Thyroid gland (tissue), 4 donors: ENCODE results near the gene MOB1B. TPM values are rescaled to one million over a fixed set of nuclear protein-coding genes. Genes with fewer than 3 reads are reported as not detected.

Experiments
- DNase-seq, 2 donors: peaks; one replicate each; pipeline ENCODE4 v3.0.0-alpha.2; 2019
- H3K27ac ChIP-seq, 3 donors: fragments of 200-600 bp; sonication (generic); 1 replicate in 2 of 3; 2 replicates in 1 of 3; pipeline ENCODE4 v1.5.1; 2016 to 2019; ENCODE audit warnings: mild to moderate bottlenecking in 1 of 3, moderate library complexity in 1 of 3
- H3K27me3 ChIP-seq: fragments of 200-600 bp; sonication (generic); one replicate; pipeline ENCODE4 v1.5.1; 2019
- H3K36me3 ChIP-seq, 2 donors: fragments of 200-600 bp; sonication (generic); one replicate each; pipeline ENCODE4 v1.5.1; 2016 to 2019
- H3K4me1 ChIP-seq, 2 donors: fragments of 200-600 bp; sonication (generic); one replicate each; pipeline ENCODE4 v1.5.1; 2017 to 2019
- H3K4me3 ChIP-seq, 3 donors: fragments of 200-600 bp; sonication (generic); replicated peaks in 1 of 3; 1 replicate in 2 of 3; 2 replicates in 1 of 3; pipeline ENCODE4 v1.5.1; 2016; ENCODE audit warnings: mild to moderate bottlenecking in 1 of 3
- H3K9me3 ChIP-seq: fragments of 200-600 bp; sonication (generic); one replicate; pipeline ENCODE4 v1.5.1; 2017
- CTCF ChIP-seq, 6 experiments: fragments of 200-600 bp in 3 of 6; fragments of 450-650 bp in 3 of 6; sonication (generic) in 3 of 6; IDR thresholded peaks; one replicate each; pipeline ENCODE4 v1.5.1; 2016 to 2019; ENCODE audit warnings: antibody characterized with exemption in 6 of 6, mild to moderate bottlenecking in 2 of 6, inconsistent platforms in 1 of 6, moderate library complexity in 1 of 6
- POLR2A ChIP-seq, 2 donors: fragments of 450-650 bp; IDR thresholded peaks; one replicate each; pipeline ENCODE4 v1.6.1; 2017; ENCODE audit warnings: antibody characterized with exemption in 2 of 2, mild to moderate bottlenecking in 2 of 2, moderate library complexity in 1 of 2
- WGBS, 2 donors: methylation state at CpG; one replicate each; pipeline ENCODE4 v1.1.5; 2017; 5-methylcytosine and 5-hydroxymethylcytosine counted together
- intact Hi-C: fragments of 100-400 bp; cut with DNase I; formaldehyde crosslinking; loops from one replicate; pipeline ENCODE4 v1.15.1; 2023
- total RNA-seq, 4 donors: library from RNA; depleted of rRNA; stranded (reverse); fragments of >200 nt; gene quantifications; one replicate each; pipeline ENCODE4 v1.2.3, GENCODE V29; 2016

MOB1B gene
- total RNA-seq, 4 donors from 2014 or later: 24.1 to 33.9 (median 29.6) TPM

- H3K9me3 ChIP-seq: no peaks in the 10 kb centered on the region
- no peak overlapping the region for H3K4me3 ChIP-seq
- WGBS, 2 donors: 82 to 91% methylated on average over 6 of the region's 6 CpGs
- H3K36me3 ChIP-seq: no peaks in the 10 kb centered on the region
- H3K4me1 ChIP-seq: peaks cover 0 to 5% of the 10 kb centered on the region in 2 donors
- no peak for DNase-seq
- intact Hi-C loops: no loop called here
- H3K27me3 ChIP-seq: no peaks in the 10 kb centered on the region
- no peak for TF ChIP-seq POLR2A (IDR thresholded peaks at IDR 0.05)
- TF ChIP-seq CTCF (IDR thresholded peaks at IDR 0.05): no peak
- H3K27ac ChIP-seq: no peak overlapping the region
Measured at GRCh38 chr4:70925899-70926635, 23.9 kb downstream of the MOB1B start.

- TF ChIP-seq CTCF (IDR thresholded peaks at IDR 0.05) (no peak), POLR2A (IDR thresholded peaks at IDR 0.05) (no peak)
Measured at GRCh38 chr4:70927502-70928137, 25.5 kb downstream of the MOB1B start.

GRCh38 chr4:70930530-70931256 lies 28.5 kb downstream of the MOB1B start:
- intact Hi-C loops: no loop called here
- TF ChIP-seq CTCF (IDR thresholded peaks at IDR 0.05): no peak
- TF ChIP-seq POLR2A (IDR thresholded peaks at IDR 0.05): no peak
- no peak for DNase-seq
- Histone ChIP-seq H3K36me3 (no peaks in the 10 kb centered on the region), H3K4me1 (peaks cover 0 to 5% of the 10 kb centered on the region in 2 donors), H3K27me3 (no peaks in the 10 kb centered on the region), H3K9me3 (no peaks in the 10 kb centered on the region), H3K27ac (no peak overlapping the region), H3K4me3 (no peak overlapping the region)
- 79 to 83% methylated on average over 2 of the region's 2 CpGs for WGBS, 2 donors

More at GRCh38 chr4:70927502-70928137, 25.5 kb downstream of the MOB1B start:
- DNase-seq: no peak
- peaks cover 0 to 5% of the 10 kb centered on the region in 2 donors for H3K4me1 ChIP-seq
- intact Hi-C loops: no loop called here
- H3K9me3 ChIP-seq: no peaks in the 10 kb centered on the region
- no peaks in the 10 kb centered on the region for H3K27me3 ChIP-seq
- no peak overlapping the region for H3K4me3 ChIP-seq
- no peaks in the 10 kb centered on the region for H3K36me3 ChIP-seq
- no peak overlapping the region for H3K27ac ChIP-seq
- WGBS, 2 donors: 80 to 84% methylated on average over 8 of the region's 8 CpGs

- no peak overlapping the region for H3K27ac ChIP-seq
- TF ChIP-seq CTCF (IDR thresholded peaks at IDR 0.05) (no peak), POLR2A (IDR thresholded peaks at IDR 0.05) (no peak)
- H3K36me3 ChIP-seq: no peaks in the 10 kb centered on the region
- H3K4me3 ChIP-seq: no peak overlapping the region
- DNase-seq: no peak
- peaks cover 0 to 5% of the 10 kb centered on the region in 2 donors for H3K4me1 ChIP-seq
- intact Hi-C loops: no loop called here
- no peaks in the 10 kb centered on the region for H3K27me3 ChIP-seq
- H3K9me3 ChIP-seq: no peaks in the 10 kb centered on the region
- WGBS, 2 donors: 81 to 94% methylated on average over 1 of the region's 1 CpG
Measured at GRCh38 chr4:70931347-70931746, 29.2 kb downstream of the MOB1B start.
